CD14-positive monocyte (primary cell): ENCODE results near the gene LRRC25. TPM values are rescaled to one million over a fixed set of nuclear protein-coding genes. Genes with fewer than 3 reads are reported as not detected.
A peak's percentile ranks its signal among the peaks of the same experiment; 100 is the strongest.

Experiments used
- DNase-seq, 3 donors: peaks; one replicate each; pipeline ENCODE4 v3.0.0-alpha.2; 2011 to 2022
- H2AFZ ChIP-seq: 2 replicates; pipeline ENCODE4 v1.6.0; 2012; ENCODE audit warnings: mild to moderate bottlenecking, low read depth, low read length, inconsistent platforms; ENCODE audit not compliant: insufficient read depth, poor library complexity, severe bottlenecking
- H3K27ac ChIP-seq, 2 donors: 1 replicate in 1 of 2; 2 replicates in 1 of 2; pipeline ENCODE4 v1.5.1; 2012 to 2013; ENCODE audit warnings: low read length in 2 of 2, control low read depth in 1 of 2, inconsistent platforms in 1 of 2, low read depth in 1 of 2, mild to moderate bottlenecking in 1 of 2
- H3K27me3 ChIP-seq, 2 donors: one replicate each; pipeline versions ENCODE4 v1.6.0 to v1.6.1; 2011 to 2013; ENCODE audit warnings: low read length in 2 of 2; ENCODE audit not compliant: control insufficient read depth in 2 of 2, insufficient read depth in 2 of 2
- H3K36me3 ChIP-seq, 2 donors: replicated peaks in 1 of 2; 1 replicate in 1 of 2; 2 replicates in 1 of 2; pipeline versions ENCODE4 v1.5.1 to v1.6.1; 2012 to 2013; ENCODE audit warnings: low read length in 2 of 2, control low read depth in 1 of 2, inconsistent platforms in 1 of 2, mild to moderate bottlenecking in 1 of 2; ENCODE audit not compliant: insufficient read depth in 2 of 2, control insufficient read depth in 1 of 2
- H3K4me1 ChIP-seq, 2 donors: 1 replicate in 1 of 2; 2 replicates in 1 of 2; pipeline versions ENCODE4 v1.5.1 to v1.6.1; 2012 to 2013; ENCODE audit warnings: low read length in 2 of 2, control low read depth in 1 of 2, inconsistent platforms in 1 of 2, mild to moderate bottlenecking in 1 of 2, moderate library complexity in 1 of 2; ENCODE audit not compliant: insufficient read depth in 2 of 2, control insufficient read depth in 1 of 2
- H3K4me2 ChIP-seq: replicated peaks from 2 replicates; pipeline ENCODE3; 2012; ENCODE audit warnings: low read length, moderate library complexity, mild to moderate bottlenecking; ENCODE audit not compliant: poor library complexity, severe bottlenecking; ENCODE audit errors: extremely low read depth
- H3K4me3 ChIP-seq, 3 experiments: fragments of 200-600 bp in 1 of 3; sonication (generic) in 1 of 3; replicated peaks in 1 of 3; 1 replicate in 2 of 3; 2 replicates in 1 of 3; pipeline ENCODE4 v1.5.1; 2011 to 2013; ENCODE audit warnings: low read length in 3 of 3, mild to moderate bottlenecking in 3 of 3, control low read depth in 2 of 3, low read depth in 2 of 3, inconsistent platforms in 1 of 3, moderate library complexity in 1 of 3
- H3K79me2 ChIP-seq: 2 replicates; pipeline ENCODE4 v1.6.0; 2012; ENCODE audit warnings: mild to moderate bottlenecking, control low read depth, inconsistent platforms, low read length, moderate library complexity; ENCODE audit not compliant: insufficient read depth
- H3K9ac ChIP-seq: 2 replicates; pipeline ENCODE4 v1.6.0; 2017; ENCODE audit warnings: low read length, mild to moderate bottlenecking; ENCODE audit not compliant: insufficient read depth, poor library complexity, severe bottlenecking
- H3K9me3 ChIP-seq, 2 donors: replicated peaks in 1 of 2; 1 replicate in 1 of 2; 2 replicates in 1 of 2; pipeline versions ENCODE4 v1.5.1 to v1.6.1; 2012 to 2013; ENCODE audit warnings: low read length in 2 of 2, control low read depth in 1 of 2; ENCODE audit not compliant: control insufficient read depth in 1 of 2, insufficient read depth in 1 of 2
- H4K20me1 ChIP-seq: 2 replicates; pipeline ENCODE4 v1.6.0; 2012; ENCODE audit warnings: mild to moderate bottlenecking, low read length, control low read depth, moderate library complexity; ENCODE audit not compliant: insufficient read depth
- H3K27ac Mint-ChIP-seq, 7 donors: one replicate each; pipeline ENCODE4 v1.8.0; 2020; ENCODE audit warnings: mild to moderate bottlenecking in 7 of 7, mixed read lengths in 7 of 7, moderate library complexity in 6 of 7, inconsistent platforms in 2 of 7
- H3K27me3 Mint-ChIP-seq, 3 donors: one replicate each; pipeline ENCODE4 v1.8.0; 2021 to 2022; ENCODE audit warnings: low read depth in 3 of 3, mild to moderate bottlenecking in 3 of 3, mixed read lengths in 3 of 3, moderate library complexity in 3 of 3, inconsistent platforms in 1 of 3
- H3K36me3 Mint-ChIP-seq, 2 donors: one replicate each; pipeline ENCODE4 v1.8.0; 2020; ENCODE audit warnings: mixed read lengths in 2 of 2, inconsistent platforms in 1 of 2, mild to moderate bottlenecking in 1 of 2
- H3K4me1 Mint-ChIP-seq: one replicate; pipeline ENCODE4 v1.8.0; 2020; ENCODE audit warnings: mild to moderate bottlenecking, mixed read lengths
- H3K4me3 Mint-ChIP-seq, 2 donors: one replicate each; pipeline ENCODE4 v1.8.0; 2020; ENCODE audit warnings: mild to moderate bottlenecking in 2 of 2, mixed read lengths in 2 of 2, moderate library complexity in 1 of 2
- H3K9me3 Mint-ChIP-seq, 7 donors: one replicate each; pipeline ENCODE4 v1.8.0; 2020 to 2022; ENCODE audit warnings: mixed read lengths in 7 of 7, mild to moderate bottlenecking in 6 of 7, moderate library complexity in 6 of 7, inconsistent platforms in 2 of 7
- CTCF ChIP-seq: fragments of 200-600 bp; IDR thresholded peaks from one replicate; pipeline ENCODE4 v1.8.0; 2022; ENCODE audit warnings: antibody characterized with exemption, mild to moderate bottlenecking
- WGBS: methylation state at CpG from one replicate; pipeline ENCODE4 v1.1.5; 2013; ENCODE audit warnings: missing lambda C conversion rate; ENCODE audit not compliant: insufficient coverage; 5-methylcytosine and 5-hydroxymethylcytosine counted together
- intact Hi-C, 2 donors: fragments of 100-400 bp; cut with micrococcal nuclease; formaldehyde crosslinking; loops; one replicate each; pipeline versions ENCODE4 v1.15.0 to v1.15.1; 2023
- polyA minus RNA-seq: library from RNA; depleted of rRNA, polyadenylated mRNA; stranded (reverse); fragments of >200 nt; gene quantifications from 2 replicates; pipeline ENCODE4 v1.2.3, GENCODE V29; 2012
- polyA plus RNA-seq, 3 donors: library from polyadenylated mRNA; depleted of rRNA in 1 of 3; unstranded in 2 of 3; stranded (reverse) in 1 of 3; fragments of 300-500 nt in 2 of 3; fragments of >200 nt in 1 of 3; fragmentation: Illumina TruSeq in 2 of 3; gene quantifications; 1 replicate in 2 of 3; 2 replicates in 1 of 3; pipeline ENCODE4 v1.2.3, GENCODE V29; 2012 to 2021
- total RNA-seq, 12 experiments: library from RNA in 1 of 12; stranded (reverse) in 1 of 12; fragments of 120-200 nt in 1 of 12; gene quantifications; one replicate each; pipeline ENCODE4 v1.2.4 and lab custom pipeline; 2013 to 2026; ENCODE audit warnings: mixed read lengths in 6 of 12, inconsistent platforms in 1 of 12

Gene LRRC25
- total RNA-seq (2013) = 221 TPM
- polyA plus RNA-seq (100 to 1,000 TPM; 173 to 581 (median 416) TPM), polyA minus RNA-seq (239 and 410 TPM in 2 replicates), total RNA-seq (lab: John Stamatoyannopoulos, UW) (5.6 to 113 (median 84.6) reads per million in 11 experiments)

GRCh38 chr19:18397242-18398202, at the start of gene LRRC25:
Gene LRRC25, minus strand, starts transcription at chr19:18397622. Its CDS starts 659 bp downstream, at chr19:18396963.
- Histone ChIP-seq H4K20me1 (peaks cover 37% of the 10 kb centered on the region), H3K27ac (peak within 1 kb of the TSS; percentile 96 to 97), H3K36me3 (peaks cover 18 to 32% of the 10 kb centered on the region in 2 donors), H2AFZ (no peak within 1 kb of the TSS), H3K4me3 (peak within 1 kb of the TSS; percentile 57 to 100 (median 97)), H3K9me3 (no peaks in the 10 kb centered on the region), H3K27me3 (no peaks in the 10 kb centered on the region), H3K9ac (peak within 1 kb of the TSS; percentile 83), H3K4me1 (peaks cover 82 to 95% of the 10 kb centered on the region in 2 donors), H3K79me2 (peaks cover 81% of the 10 kb centered on the region), H3K4me2 (peak within 1 kb of the TSS; percentile 98)
- intact Hi-C loops = no loop called here
- Mint-ChIP-seq H3K4me1 (peaks cover 60% of the 10 kb centered on the region), H3K27me3 (peaks cover 0 to 1% (median 1%) of the 10 kb centered on the region in 3 donors), H3K4me3 (peak within 1 kb of the TSS; percentile 96 to 98), H3K36me3 (peaks cover 29 to 44% of the 10 kb centered on the region in 2 donors), H3K9me3 (peaks cover 0 to 2% (median 0%) of the 10 kb centered on the region in 7 donors), H3K27ac (peak within 1 kb of the TSS; percentile 95 to 99 (median 97))
- TF ChIP-seq CTCF = no peak
- WGBS = 4% methylated on average over 27 of the region's 33 CpGs
- DNase-seq = peak; percentile 95 to 98 (median 97)

- no peak overlapping the region for H3K27ac Mint-ChIP-seq
- H3K4me2 ChIP-seq = no peak overlapping the region
- no peak for TF ChIP-seq CTCF
- H4K20me1 ChIP-seq = peaks cover 100% of the 10 kb centered on the region
- H3K36me3 Mint-ChIP-seq = peaks cover 71 to 90% of the 10 kb centered on the region in 2 donors
- H3K9ac ChIP-seq = no peak overlapping the region
- peaks cover 88 to 91% of the 10 kb centered on the region in 2 donors for H3K36me3 ChIP-seq
- H3K79me2 ChIP-seq = no peaks in the 10 kb centered on the region
- intact Hi-C loops = no loop called here
- no peaks in the 10 kb centered on the region for H3K9me3 ChIP-seq
- H3K4me1 Mint-ChIP-seq = peaks cover 4% of the 10 kb centered on the region
- WGBS = 93% methylated on average over 12 of the region's 12 CpGs
- no peak overlapping the region for H3K4me3 Mint-ChIP-seq
- H3K27ac ChIP-seq = no peak overlapping the region
- H3K27me3 Mint-ChIP-seq = peaks cover 0 to 1% (median under 1%) of the 10 kb centered on the region in 3 donors
- peaks cover 0 to 6% (median 0%) of the 10 kb centered on the region in 7 donors for H3K9me3 Mint-ChIP-seq
- H3K4me1 ChIP-seq = no peaks in the 10 kb centered on the region
- no peaks in the 10 kb centered on the region for H3K27me3 ChIP-seq
- no peak overlapping the region for H3K4me3 ChIP-seq
- no peak overlapping the region for H2AFZ ChIP-seq
- DNase-seq = no peak
These were observed 49.5 kb upstream of the LRRC25 start for GRCh38 chr19:18446811-18447359.
